Measurements from ENCODE around the gene ROPN1.

DNA sequence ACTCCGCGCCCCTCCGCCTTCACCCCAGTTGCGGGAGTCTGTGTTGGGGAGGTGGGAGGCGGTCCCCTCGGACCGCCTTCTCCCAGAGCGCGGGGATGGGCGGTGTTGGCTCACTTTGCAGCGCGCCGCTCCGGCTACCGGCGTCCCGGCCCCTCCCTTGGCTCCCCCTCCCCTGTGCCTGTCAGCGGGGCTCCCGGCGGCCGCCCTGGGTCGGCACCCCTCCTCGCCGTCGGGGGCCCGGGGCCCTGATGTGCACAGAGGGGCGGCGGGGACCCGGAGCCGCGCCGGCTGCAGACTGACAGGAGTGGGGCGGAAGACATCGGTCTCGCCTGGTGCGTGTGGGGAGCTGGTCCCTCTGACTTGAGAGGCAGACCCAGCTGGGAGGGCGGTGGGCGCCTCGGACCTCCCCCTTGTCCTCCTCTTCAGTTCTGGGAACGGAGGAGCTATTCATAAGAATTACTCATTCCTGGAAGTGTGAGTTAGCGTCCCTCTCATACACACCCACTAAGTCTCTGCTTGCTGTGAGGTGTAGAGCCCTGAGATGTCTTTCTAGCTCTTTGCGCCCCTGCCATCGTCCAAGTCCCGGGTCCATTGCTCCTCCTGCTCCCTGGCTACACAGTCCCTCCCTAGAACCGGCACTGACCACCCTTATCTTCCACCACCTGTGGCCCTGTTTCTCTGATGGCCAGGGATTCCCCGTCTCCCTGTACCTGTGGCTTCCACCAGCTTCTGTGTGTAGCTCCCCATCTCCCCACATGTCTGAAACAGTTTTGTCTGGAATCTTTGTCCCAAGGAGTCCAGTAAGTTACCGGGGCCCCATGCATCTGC, 42.3 kb upstream of the ROPN1 start:
- TF ChIP-seq, protein P1, sequence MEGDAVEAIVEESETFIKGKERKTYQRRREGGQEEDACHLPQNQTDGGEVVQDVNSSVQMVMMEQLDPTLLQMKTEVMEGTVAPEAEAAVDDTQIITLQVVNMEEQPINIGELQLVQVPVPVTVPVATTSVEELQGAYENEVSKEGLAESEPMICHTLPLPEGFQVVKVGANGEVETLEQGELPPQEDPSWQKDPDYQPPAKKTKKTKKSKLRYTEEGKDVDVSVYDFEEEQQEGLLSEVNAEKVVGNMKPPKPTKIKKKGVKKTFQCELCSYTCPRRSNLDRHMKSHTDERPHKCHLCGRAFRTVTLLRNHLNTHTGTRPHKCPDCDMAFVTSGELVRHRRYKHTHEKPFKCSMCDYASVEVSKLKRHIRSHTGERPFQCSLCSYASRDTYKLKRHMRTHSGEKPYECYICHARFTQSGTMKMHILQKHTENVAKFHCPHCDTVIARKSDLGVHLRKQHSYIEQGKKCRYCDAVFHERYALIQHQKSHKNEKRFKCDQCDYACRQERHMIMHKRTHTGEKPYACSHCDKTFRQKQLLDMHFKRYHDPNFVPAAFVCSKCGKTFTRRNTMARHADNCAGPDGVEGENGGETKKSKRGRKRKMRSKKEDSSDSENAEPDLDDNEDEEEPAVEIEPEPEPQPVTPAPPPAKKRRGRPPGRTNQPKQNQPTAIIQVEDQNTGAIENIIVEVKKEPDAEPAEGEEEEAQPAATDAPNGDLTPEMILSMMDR (IDR thresholded peaks at IDR 0.05; ENCODE audit: insufficient read depth, low read length, poor library complexity, severe bottlenecking): no peak
- TF ChIP-seq EZH2phosphoT487 (conservative IDR thresholded peaks at IDR 0.05; ENCODE audit: low read length): no peak
